ENCODE data around the gene DDR1. TPM values are rescaled to one million over a fixed set of nuclear protein-coding genes. Genes with fewer than 3 reads are reported as not detected.
"Not testable (repeated sequence)": the region's sequence is repeated elsewhere in the genome, so short reads cannot be mapped to it uniquely, and the experiment has no call there.

DDR1 gene
- total RNA-seq, 1 donor from 2014 or later, result 146 TPM

GRCh38 chr6:30873137-30873640 lies 11.1 kb upstream of the DDR1 start:
- TF ChIP-seq CTCF (IDR thresholded peaks at IDR 0.05), result no peak

GRCh38 chr6:30873795-30874194 lies 10.5 kb upstream of the DDR1 start:
- not testable (repeated sequence) for H3K4me3 Mint-ChIP-seq (ENCODE audit: unreplicated experiment); H3K27ac Mint-ChIP-seq (ENCODE audit: unreplicated experiment); DNase-seq (ENCODE audit: extremely low spot score, unreplicated experiment); H3K27me3 Mint-ChIP-seq (ENCODE audit: unreplicated experiment)
- H3K36me3 Mint-ChIP-seq (ENCODE audit: unreplicated experiment), result peaks cover 12% of the 10 kb centered on the region
- H3K4me1 Mint-ChIP-seq (ENCODE audit: unreplicated experiment), result peaks cover 30% of the 10 kb centered on the region
- H3K9me3 Mint-ChIP-seq (ENCODE audit: unreplicated experiment), result peaks cover 25% of the 10 kb centered on the region

More at GRCh38 chr6:30873137-30873640, 11.1 kb upstream of the DDR1 start:
- H3K4me3 Mint-ChIP-seq (ENCODE audit: unreplicated experiment), result no peak overlapping the region
- H3K4me1 Mint-ChIP-seq (ENCODE audit: unreplicated experiment), result peaks cover 27% of the 10 kb centered on the region
- H3K27me3 Mint-ChIP-seq (ENCODE audit: unreplicated experiment), result no peaks in the 10 kb centered on the region
- H3K36me3 Mint-ChIP-seq (ENCODE audit: unreplicated experiment), result peaks cover 12% of the 10 kb centered on the region
- peak overlapping the region; percentile 19 for H3K27ac Mint-ChIP-seq (ENCODE audit: unreplicated experiment)
- H3K9me3 Mint-ChIP-seq (ENCODE audit: unreplicated experiment), result peaks cover 26% of the 10 kb centered on the region
- DNase-seq (ENCODE audit: extremely low spot score, unreplicated experiment), result no peak

GRCh38 chr6:30875244-30876038 lies 8.9 kb upstream of the DDR1 start:
- TF ChIP-seq CTCF (IDR thresholded peaks at IDR 0.05), result no peak
- no peak for DNase-seq (ENCODE audit: extremely low spot score, unreplicated experiment)
- H3K36me3 Mint-ChIP-seq (ENCODE audit: unreplicated experiment), result peaks cover 7% of the 10 kb centered on the region
- peaks cover 16% of the 10 kb centered on the region for H3K9me3 Mint-ChIP-seq (ENCODE audit: unreplicated experiment)
- peaks cover 35% of the 10 kb centered on the region for H3K4me1 Mint-ChIP-seq (ENCODE audit: unreplicated experiment)
- H3K27ac Mint-ChIP-seq (ENCODE audit: unreplicated experiment), result peak overlapping the region; percentile 99
- H3K27me3 Mint-ChIP-seq (ENCODE audit: unreplicated experiment), result no peaks in the 10 kb centered on the region
- H3K4me3 Mint-ChIP-seq (ENCODE audit: unreplicated experiment), result no peak overlapping the region

- no peak overlapping the region for H3K4me3 Mint-ChIP-seq (ENCODE audit: unreplicated experiment)
- peak overlapping the region; percentile 99 for H3K27ac Mint-ChIP-seq (ENCODE audit: unreplicated experiment)
- peaks cover 7% of the 10 kb centered on the region for H3K36me3 Mint-ChIP-seq (ENCODE audit: unreplicated experiment)
- no peak for TF ChIP-seq CTCF (IDR thresholded peaks at IDR 0.05)
- peaks cover 41% of the 10 kb centered on the region for H3K4me1 Mint-ChIP-seq (ENCODE audit: unreplicated experiment)
- H3K9me3 Mint-ChIP-seq (ENCODE audit: unreplicated experiment), result peaks cover 16% of the 10 kb centered on the region
- no peaks in the 10 kb centered on the region for H3K27me3 Mint-ChIP-seq (ENCODE audit: unreplicated experiment)
- no peak for DNase-seq (ENCODE audit: extremely low spot score, unreplicated experiment)
Measured at GRCh38 chr6:30876039-30876730, 8.1 kb upstream of the DDR1 start.

GRCh38 chr6:30877419-30878262 lies 6.7 kb upstream of the DDR1 start:
- Mint-ChIP-seq H3K36me3 (ENCODE audit: unreplicated experiment) (no peaks in the 10 kb centered on the region), H3K27me3 (ENCODE audit: unreplicated experiment) (no peaks in the 10 kb centered on the region), H3K9me3 (ENCODE audit: unreplicated experiment) (peaks cover 7% of the 10 kb centered on the region), H3K4me3 (ENCODE audit: unreplicated experiment) (peak overlapping the region; percentile 68), H3K4me1 (ENCODE audit: unreplicated experiment) (peaks cover 56% of the 10 kb centered on the region), H3K27ac (ENCODE audit: unreplicated experiment) (peak overlapping the region; percentile 99)
- TF ChIP-seq CTCF (IDR thresholded peaks at IDR 0.05), result peak; percentile 94
- DNase-seq (ENCODE audit: extremely low spot score, unreplicated experiment), result peak; percentile 93
